ENCODE results near the gene HOXC6. TPM values are rescaled to one million over a fixed set of nuclear protein-coding genes. Genes with fewer than 3 reads are reported as not detected.
A peak's percentile ranks its signal among the peaks of the same experiment; 100 is the strongest.

The HOXC6 gene
- total RNA-seq, 5 donors from 2014 or later (not counting 1 experiment from before 2014, with no cell fraction given), result not detected

DNA sequence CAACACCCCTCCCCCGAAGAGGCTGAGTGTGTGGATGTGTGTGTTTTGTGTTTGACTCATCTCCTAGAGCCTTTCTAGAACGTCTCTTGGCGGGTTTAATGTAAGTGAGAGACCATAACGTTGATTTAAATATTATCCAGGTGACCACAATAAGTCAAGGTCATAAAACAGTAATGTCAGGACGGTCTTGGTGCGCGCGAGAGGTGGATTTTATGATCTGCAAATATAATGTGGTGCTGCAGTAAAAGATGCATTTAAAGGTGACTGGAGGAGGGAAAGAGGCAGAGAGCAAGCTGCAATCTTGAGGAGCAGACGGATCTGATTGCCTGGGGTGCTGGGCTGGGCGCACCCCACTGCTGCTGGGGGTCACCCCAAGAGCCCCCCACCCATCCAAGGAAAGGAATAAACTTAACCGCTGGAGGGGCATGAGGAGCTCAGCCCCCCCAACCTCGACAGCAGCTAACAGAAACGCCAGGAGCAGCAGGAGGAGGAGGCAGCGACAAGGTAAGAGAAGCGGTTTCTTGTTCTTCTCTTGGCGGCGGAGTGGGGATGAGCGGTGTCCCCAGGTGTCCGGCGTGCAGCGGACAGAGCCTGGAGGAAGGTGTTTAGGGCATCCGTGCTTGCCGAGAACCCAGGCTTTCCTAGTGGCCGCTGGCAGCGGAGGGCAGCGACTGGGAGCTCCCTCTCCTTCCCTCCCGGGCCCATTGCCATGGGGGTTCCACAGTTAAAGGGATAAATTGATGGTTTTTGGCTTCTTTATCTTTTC is 37.7 kb upstream of the HOXC6 start:
- ChIA-PET CTCF (interaction anchor here (0.6 to 0.7 kb wide), 2 partner anchors 52 to 689 kb away, joined by 3 to 4 read pairs; no protein-coding TSS in a partner anchor), POLR2A (interaction anchor here in 1 of 2 donors (0.7 kb wide), 1 partner anchor 136 kb away, joined by 3 read pairs; no protein-coding TSS in a partner anchor)
- Histone ChIP-seq H3K27ac (ENCODE audit: low read length) (no peak overlapping the region), H3K36me3 (ENCODE audit: control insufficient read depth in 2 of 2, extremely low read depth in 1 of 2, insufficient read depth in 1 of 2, low read length in 1 of 2) (no peaks in the 10 kb centered on the region), H3K9me3 (no peaks in the 10 kb centered on the region), H3K27me3 (replicated peaks in 1 of 2; ENCODE audit: control insufficient read depth in 2 of 2, extremely low read depth in 1 of 2, insufficient read depth in 2 of 2, low read length in 1 of 2) (peaks cover 35 to 96% of the 10 kb centered on the region in 2 experiments), H3K4me1 (ENCODE audit: control insufficient read depth in 1 of 2, extremely low read depth in 1 of 2, insufficient read depth in 2 of 2, low read length in 2 of 2) (peaks cover 8 to 49% of the 10 kb centered on the region in 2 experiments), H3K4me3 (ENCODE audit: control insufficient read depth in 1 of 2, extremely low read depth in 1 of 2, low read length in 1 of 2) (no peak overlapping the region)
- Mint-ChIP-seq H3K36me3 (no peaks in the 10 kb centered on the region), H3K4me3 (peak overlapping the region in 1 of 3 donors; percentile 25), H3K4me1 (peaks cover 40 to 64% (median 56%) of the 10 kb centered on the region in 3 donors), H3K27ac (no peak overlapping the region), H3K9me3 (no peaks in the 10 kb centered on the region), H3K27me3 (peaks cover 86 to 93% of the 10 kb centered on the region in 2 donors)
- DNase-seq, result no peak
- WGBS (ENCODE audit: insufficient coverage), result 6% methylated on average over 10 of the region's 27 CpGs
- no peak for ATAC-seq (replicated peaks in 1 of 4)

DNA sequence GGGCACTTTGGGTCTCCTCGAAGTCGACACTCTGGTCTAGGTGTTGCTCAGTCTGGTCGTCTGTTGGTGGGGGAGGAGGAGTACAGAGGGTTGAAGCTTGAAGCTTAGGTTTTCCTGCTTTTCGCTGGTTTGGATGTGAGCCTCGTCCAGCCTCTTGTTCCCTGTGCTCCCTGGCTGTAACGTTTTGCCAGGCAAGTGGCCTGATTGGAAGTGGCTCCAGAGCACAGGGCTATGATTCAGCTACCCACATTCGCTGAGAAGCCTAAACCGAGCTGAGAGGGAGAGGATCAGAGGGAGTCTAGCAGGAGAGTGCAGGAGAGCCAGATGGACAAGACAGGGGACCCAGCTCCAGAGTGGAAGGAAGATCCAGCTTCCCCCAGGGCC is 37.2 kb upstream of the HOXC6 start:
- Histone ChIP-seq H3K9me3 (no peaks in the 10 kb centered on the region), H3K4me1 (ENCODE audit: control insufficient read depth in 1 of 2, extremely low read depth in 1 of 2, insufficient read depth in 2 of 2, low read length in 2 of 2) (peaks cover 10 to 49% of the 10 kb centered on the region in 2 experiments), H3K4me3 (ENCODE audit: control insufficient read depth in 1 of 2, extremely low read depth in 1 of 2, low read length in 1 of 2) (no peak overlapping the region), H3K27me3 (replicated peaks in 1 of 2; ENCODE audit: control insufficient read depth in 2 of 2, extremely low read depth in 1 of 2, insufficient read depth in 2 of 2, low read length in 1 of 2) (peaks cover 35 to 96% of the 10 kb centered on the region in 2 experiments), H3K27ac (ENCODE audit: low read length) (no peak overlapping the region), H3K36me3 (ENCODE audit: control insufficient read depth in 2 of 2, extremely low read depth in 1 of 2, insufficient read depth in 1 of 2, low read length in 1 of 2) (no peaks in the 10 kb centered on the region)
- Mint-ChIP-seq H3K9me3 (no peaks in the 10 kb centered on the region), H3K27me3 (peaks cover 90 to 95% of the 10 kb centered on the region in 2 donors), H3K36me3 (no peaks in the 10 kb centered on the region), H3K27ac (peak overlapping the region in 1 of 2 donors; percentile 6), H3K4me1 (peaks cover 37 to 66% (median 58%) of the 10 kb centered on the region in 3 donors), H3K4me3 (no peak overlapping the region)
- WGBS (ENCODE audit: insufficient coverage), result 2% methylated on average over 7 of the region's 8 CpGs
- ChIA-PET CTCF (no interaction called here), POLR2A (interaction anchor here in 1 of 2 donors (0.7 kb wide), 1 partner anchor 136 kb away, joined by 3 read pairs; no protein-coding TSS in a partner anchor)
- no peak for ATAC-seq (replicated peaks in 1 of 4)
- no peak for DNase-seq

DNA sequence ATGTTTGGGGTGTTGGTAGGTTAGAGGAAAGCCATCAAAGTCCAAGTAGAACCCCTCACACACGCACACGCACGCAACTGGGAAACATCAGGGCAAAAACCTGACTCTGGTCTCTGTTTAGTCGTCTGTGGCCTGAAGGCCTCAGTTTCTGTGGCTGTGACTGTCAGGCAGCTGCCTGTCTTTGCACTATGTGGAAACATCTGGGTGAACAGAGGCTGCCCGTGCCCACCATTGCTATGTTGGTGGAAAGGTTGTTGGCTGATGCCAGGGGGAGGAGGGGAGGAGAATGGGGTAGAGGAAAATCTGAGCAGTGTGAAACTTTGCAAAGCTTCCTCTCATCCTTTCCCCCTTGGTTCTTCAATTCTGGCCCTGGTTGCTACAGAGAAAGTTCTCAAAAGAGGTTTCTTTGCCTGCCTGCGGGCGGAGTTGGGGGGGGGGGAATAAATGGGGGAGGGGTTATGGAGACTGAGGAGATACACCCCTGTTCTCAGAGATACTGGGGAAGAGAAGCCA is 35.8 kb upstream of the HOXC6 start:
- H3K9me3 Mint-ChIP-seq, result no peaks in the 10 kb centered on the region
- H3K4me3 ChIP-seq (ENCODE audit: control insufficient read depth in 1 of 2, extremely low read depth in 1 of 2, low read length in 1 of 2), result no peak overlapping the region
- no peaks in the 10 kb centered on the region for H3K36me3 ChIP-seq (ENCODE audit: control insufficient read depth in 2 of 2, extremely low read depth in 1 of 2, insufficient read depth in 1 of 2, low read length in 1 of 2)
- CTCF ChIA-PET, result interaction anchor here (0.6 to 1.2 kb wide), 2 partner anchors 10 to 34 kb away, joined by 3 to 5 read pairs; no protein-coding TSS in a partner anchor
- DNase-seq, result no peak
- H3K27ac Mint-ChIP-seq, result no peak overlapping the region
- H3K27ac ChIP-seq (ENCODE audit: low read length), result no peak overlapping the region
- no peaks in the 10 kb centered on the region for H3K36me3 Mint-ChIP-seq
- WGBS (ENCODE audit: insufficient coverage), result 29% methylated on average over 1 of the region's 7 CpGs
- ATAC-seq (replicated peaks in 1 of 4), result no peak
- H3K4me1 Mint-ChIP-seq, result peaks cover 40 to 60% (median 56%) of the 10 kb centered on the region in 3 donors
- peaks cover 87 to 93% of the 10 kb centered on the region in 2 donors for H3K27me3 Mint-ChIP-seq
- peaks cover 10 to 56% of the 10 kb centered on the region in 2 experiments for H3K4me1 ChIP-seq (ENCODE audit: control insufficient read depth in 1 of 2, extremely low read depth in 1 of 2, insufficient read depth in 2 of 2, low read length in 2 of 2)
- H3K9me3 ChIP-seq, result no peaks in the 10 kb centered on the region
- H3K27me3 ChIP-seq (replicated peaks in 1 of 2; ENCODE audit: control insufficient read depth in 2 of 2, extremely low read depth in 1 of 2, insufficient read depth in 2 of 2, low read length in 1 of 2), result peaks cover 30 to 96% of the 10 kb centered on the region in 2 experiments
- POLR2A ChIA-PET, result no interaction called here
- H3K4me3 Mint-ChIP-seq, result no peak overlapping the region

DNA sequence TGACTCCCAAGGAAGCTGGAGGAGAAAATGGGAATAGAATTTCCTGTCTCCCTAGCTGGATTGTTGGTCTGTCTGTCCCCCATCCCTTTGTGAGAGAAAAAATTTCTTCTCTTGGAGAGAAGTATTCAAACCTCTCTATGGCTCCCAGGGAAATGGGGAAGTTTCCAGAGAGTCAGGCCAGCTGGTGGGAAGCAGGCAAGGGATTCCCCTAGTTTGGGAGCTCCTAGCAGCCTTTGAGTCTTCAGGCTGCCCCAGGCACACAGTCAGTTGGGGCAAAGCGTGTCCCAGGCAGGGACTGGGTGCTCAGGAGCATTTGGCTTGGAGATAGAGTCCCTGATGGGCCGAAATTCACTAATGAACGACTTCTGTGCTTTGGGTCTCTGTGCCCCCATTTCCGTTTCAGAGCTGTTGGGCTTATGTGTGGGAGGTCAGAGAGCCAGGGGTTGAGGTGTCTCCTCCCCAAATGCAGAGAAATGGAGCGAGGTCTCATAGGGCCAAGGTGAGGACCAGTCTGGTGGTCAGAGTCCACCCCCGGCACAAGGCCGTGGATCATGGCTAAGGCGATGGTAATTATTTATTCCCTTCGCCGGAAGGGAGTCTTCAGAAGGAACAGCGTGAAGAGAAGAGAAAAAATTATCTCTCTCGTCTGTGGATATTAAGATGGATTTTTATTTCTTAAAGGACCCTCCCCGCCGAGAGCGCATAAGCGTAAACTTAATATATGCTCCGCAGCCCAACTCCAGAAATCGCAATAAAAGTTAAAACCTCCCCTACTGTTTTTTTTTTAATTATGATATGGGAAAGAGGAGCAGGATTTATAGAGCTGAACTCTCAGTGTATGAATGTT is 34.9 kb upstream of the HOXC6 start:
- Histone ChIP-seq H3K9me3 (no peaks in the 10 kb centered on the region), H3K27me3 (replicated peaks in 1 of 2; ENCODE audit: control insufficient read depth in 2 of 2, extremely low read depth in 1 of 2, insufficient read depth in 2 of 2, low read length in 1 of 2) (peaks cover 29 to 97% of the 10 kb centered on the region in 2 experiments), H3K4me1 (ENCODE audit: control insufficient read depth in 1 of 2, extremely low read depth in 1 of 2, insufficient read depth in 2 of 2, low read length in 2 of 2) (peaks cover 10 to 61% of the 10 kb centered on the region in 2 experiments), H3K36me3 (ENCODE audit: control insufficient read depth in 2 of 2, extremely low read depth in 1 of 2, insufficient read depth in 1 of 2, low read length in 1 of 2) (no peaks in the 10 kb centered on the region), H3K27ac (ENCODE audit: low read length) (no peak overlapping the region), H3K4me3 (ENCODE audit: control insufficient read depth in 1 of 2, extremely low read depth in 1 of 2, low read length in 1 of 2) (no peak overlapping the region)
- CTCF ChIA-PET, result interaction anchor here (0.6 to 1.2 kb wide), 4 partner anchors 9 to 232 kb away, joined by 3 to 5 read pairs (median 3); no protein-coding TSS in a partner anchor
- DNase-seq (no peak), ATAC-seq (replicated peaks in 1 of 4) (no peak)
- Mint-ChIP-seq H3K36me3 (no peaks in the 10 kb centered on the region), H3K4me1 (peaks cover 42 to 61% (median 58%) of the 10 kb centered on the region in 3 donors), H3K27ac (peak overlapping the region in 1 of 2 donors; percentile 84), H3K27me3 (peaks cover 87 to 93% of the 10 kb centered on the region in 2 donors), H3K4me3 (peak overlapping the region in 2 of 3 donors; percentile 60 to 88), H3K9me3 (no peaks in the 10 kb centered on the region)
- WGBS (ENCODE audit: insufficient coverage), result 25% methylated on average over 5 of the region's 18 CpGs
- POLR2A ChIA-PET, result interaction anchor here in 1 of 2 donors (0.5 kb wide), 1 partner anchor 28 kb away, joined by 5 read pairs; no protein-coding TSS in a partner anchor

DNA sequence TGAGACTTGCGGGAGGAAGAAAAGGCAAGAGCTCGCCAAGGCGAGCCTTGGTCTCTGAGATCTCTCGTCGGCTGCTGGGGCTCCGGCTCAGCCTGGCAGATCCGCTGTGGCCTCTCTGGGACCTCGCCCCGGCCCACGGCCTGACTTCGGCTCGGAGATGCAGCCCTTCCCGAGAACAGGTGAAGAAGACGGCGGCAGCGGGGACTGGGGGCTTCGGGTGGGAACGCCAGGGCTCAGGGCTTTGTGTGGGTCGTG is 34.3 kb upstream of the HOXC6 start:
- CTCF ChIA-PET, result interaction anchor here in 1 of 2 donors (0.7 kb wide), 1 partner anchor 220 kb away, joined by 3 read pairs; no protein-coding TSS in a partner anchor
- Histone ChIP-seq H3K27ac (ENCODE audit: low read length) (no peak overlapping the region), H3K27me3 (replicated peaks in 1 of 2; ENCODE audit: control insufficient read depth in 2 of 2, extremely low read depth in 1 of 2, insufficient read depth in 2 of 2, low read length in 1 of 2) (peaks cover 26 to 97% of the 10 kb centered on the region in 2 experiments), H3K36me3 (ENCODE audit: control insufficient read depth in 2 of 2, extremely low read depth in 1 of 2, insufficient read depth in 1 of 2, low read length in 1 of 2) (no peaks in the 10 kb centered on the region), H3K4me3 (ENCODE audit: control insufficient read depth in 1 of 2, extremely low read depth in 1 of 2, low read length in 1 of 2) (no peak overlapping the region), H3K9me3 (no peaks in the 10 kb centered on the region), H3K4me1 (ENCODE audit: control insufficient read depth in 1 of 2, extremely low read depth in 1 of 2, insufficient read depth in 2 of 2, low read length in 2 of 2) (peaks cover 10 to 58% of the 10 kb centered on the region in 2 experiments)
- Mint-ChIP-seq H3K27ac (peak overlapping the region in 1 of 2 donors; percentile 84), H3K27me3 (peaks cover 88 to 93% of the 10 kb centered on the region in 2 donors), H3K36me3 (no peaks in the 10 kb centered on the region), H3K4me3 (peak overlapping the region; percentile 37 to 88 (median 60)), H3K9me3 (no peaks in the 10 kb centered on the region), H3K4me1 (peaks cover 43 to 56% (median 54%) of the 10 kb centered on the region in 3 donors)
- POLR2A ChIA-PET, result interaction anchor here in 1 of 2 donors (0.5 kb wide), 1 partner anchor 28 kb away, joined by 5 read pairs; no protein-coding TSS in a partner anchor
- ATAC-seq (replicated peaks in 1 of 4) (no peak), DNase-seq (no peak)
- WGBS (ENCODE audit: insufficient coverage), result 8% methylated on average over 19 of the region's 19 CpGs

All from T-cell (primary cell).